ENCODE measurements around the gene MAP3K8. TPM values are rescaled to one million over a fixed set of nuclear protein-coding genes. Genes with fewer than 3 reads are reported as not detected.

Gene MAP3K8
- total and polyA plus RNA-seq, 4 donors, result 37.0 to 77.9 (median 50.5) TPM

DNA sequence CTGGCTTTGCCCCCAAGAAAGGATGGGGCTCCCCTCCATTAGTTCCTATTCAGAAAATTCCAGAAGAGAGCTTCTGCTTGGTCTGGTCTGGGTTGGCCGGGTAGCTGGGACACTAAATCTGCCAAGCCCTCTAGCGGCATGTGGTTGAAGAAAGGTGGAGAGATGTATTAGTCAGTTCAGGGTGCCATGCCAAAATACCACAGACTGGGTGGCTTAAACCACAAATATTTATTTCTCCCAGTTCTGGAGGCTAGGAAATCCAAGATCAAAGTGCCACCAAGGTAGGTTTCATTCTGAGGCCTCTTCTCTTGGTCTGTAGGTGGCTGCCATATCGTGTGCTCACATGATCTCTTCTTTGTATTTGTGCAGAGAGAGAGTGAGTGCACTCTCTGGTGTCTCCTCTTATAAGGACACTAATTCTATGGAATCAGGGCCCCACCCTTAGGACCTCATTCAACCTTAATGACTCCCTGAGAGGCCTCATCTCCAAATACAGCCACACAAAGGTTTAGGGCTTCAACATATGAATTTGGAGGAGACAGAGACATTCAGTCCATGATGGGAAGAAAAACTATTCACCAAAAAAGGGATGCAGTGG is 46.2 kb upstream of the MAP3K8 start:
- TF ChIP-seq, protein P1, sequence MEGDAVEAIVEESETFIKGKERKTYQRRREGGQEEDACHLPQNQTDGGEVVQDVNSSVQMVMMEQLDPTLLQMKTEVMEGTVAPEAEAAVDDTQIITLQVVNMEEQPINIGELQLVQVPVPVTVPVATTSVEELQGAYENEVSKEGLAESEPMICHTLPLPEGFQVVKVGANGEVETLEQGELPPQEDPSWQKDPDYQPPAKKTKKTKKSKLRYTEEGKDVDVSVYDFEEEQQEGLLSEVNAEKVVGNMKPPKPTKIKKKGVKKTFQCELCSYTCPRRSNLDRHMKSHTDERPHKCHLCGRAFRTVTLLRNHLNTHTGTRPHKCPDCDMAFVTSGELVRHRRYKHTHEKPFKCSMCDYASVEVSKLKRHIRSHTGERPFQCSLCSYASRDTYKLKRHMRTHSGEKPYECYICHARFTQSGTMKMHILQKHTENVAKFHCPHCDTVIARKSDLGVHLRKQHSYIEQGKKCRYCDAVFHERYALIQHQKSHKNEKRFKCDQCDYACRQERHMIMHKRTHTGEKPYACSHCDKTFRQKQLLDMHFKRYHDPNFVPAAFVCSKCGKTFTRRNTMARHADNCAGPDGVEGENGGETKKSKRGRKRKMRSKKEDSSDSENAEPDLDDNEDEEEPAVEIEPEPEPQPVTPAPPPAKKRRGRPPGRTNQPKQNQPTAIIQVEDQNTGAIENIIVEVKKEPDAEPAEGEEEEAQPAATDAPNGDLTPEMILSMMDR (IDR thresholded peaks at IDR 0.05; ENCODE audit: control extremely low read depth, extremely low read depth), result no peak
- Histone ChIP-seq H3K27ac (ENCODE audit: low read depth in 1 of 2, low read length in 1 of 2) (no peak overlapping the region), H3K27me3 (ENCODE audit: control insufficient read depth in 3 of 3, insufficient read depth in 3 of 3, low read length in 2 of 3) (no peaks in the 10 kb centered on the region)

GRCh38 chr10:30389543-30389942 is 44.4 kb upstream of the MAP3K8 start:
- DNase-seq, result peak in 1 of 3 donors; percentile 32
- Histone ChIP-seq H3K4me1 (ENCODE audit: control insufficient read depth in 5 of 5, insufficient read depth in 5 of 5, low read length in 5 of 5) (peaks cover 0 to 19% (median 5%) of the 10 kb centered on the region in 5 donors), H3K9ac (ENCODE audit: insufficient read depth in 1 of 2, low read length in 2 of 2) (no peak overlapping the region), H3K9me3 (ENCODE audit: control insufficient read depth in 4 of 4, insufficient read depth in 3 of 4, low read length in 3 of 4) (no peaks in the 10 kb centered on the region), H3K27me3 (ENCODE audit: control insufficient read depth in 3 of 3, insufficient read depth in 3 of 3, low read length in 2 of 3) (no peaks in the 10 kb centered on the region), H3K27ac (ENCODE audit: low read depth in 1 of 2, low read length in 1 of 2) (no peak overlapping the region), H3K36me3 (ENCODE audit: control insufficient read depth in 4 of 4, insufficient read depth in 4 of 4, low read length in 4 of 4) (no peaks in the 10 kb centered on the region), H3K4me3 (no peak overlapping the region)
- 49 to 51% methylated on average over 1 of the region's 1 CpG for WGBS, 2 donors
- TF ChIP-seq, protein P1 (IDR thresholded peaks at IDR 0.05; ENCODE audit: control extremely low read depth, extremely low read depth), result no peak
- no peak for ATAC-seq (ENCODE audit: insufficient read depth, low FRiP score)

More for the DNA sequence above, 46.2 kb upstream of the MAP3K8 start:
- Histone ChIP-seq H3K4me3 (no peak overlapping the region), H3K9ac (ENCODE audit: insufficient read depth in 1 of 2, low read length in 2 of 2) (no peak overlapping the region), H3K36me3 (ENCODE audit: control insufficient read depth in 4 of 4, insufficient read depth in 4 of 4, low read length in 4 of 4) (no peaks in the 10 kb centered on the region), H3K9me3 (ENCODE audit: control insufficient read depth in 4 of 4, insufficient read depth in 3 of 4, low read length in 3 of 4) (no peaks in the 10 kb centered on the region), H3K4me1 (ENCODE audit: control insufficient read depth in 5 of 5, insufficient read depth in 5 of 5, low read length in 5 of 5) (peaks cover 3 to 33% (median 6%) of the 10 kb centered on the region in 5 donors)
- ATAC-seq (ENCODE audit: insufficient read depth, low FRiP score) (no peak), DNase-seq (no peak)
- WGBS, 2 donors, result 89 to 90% methylated on average over 3 of the region's 3 CpGs

DNA sequence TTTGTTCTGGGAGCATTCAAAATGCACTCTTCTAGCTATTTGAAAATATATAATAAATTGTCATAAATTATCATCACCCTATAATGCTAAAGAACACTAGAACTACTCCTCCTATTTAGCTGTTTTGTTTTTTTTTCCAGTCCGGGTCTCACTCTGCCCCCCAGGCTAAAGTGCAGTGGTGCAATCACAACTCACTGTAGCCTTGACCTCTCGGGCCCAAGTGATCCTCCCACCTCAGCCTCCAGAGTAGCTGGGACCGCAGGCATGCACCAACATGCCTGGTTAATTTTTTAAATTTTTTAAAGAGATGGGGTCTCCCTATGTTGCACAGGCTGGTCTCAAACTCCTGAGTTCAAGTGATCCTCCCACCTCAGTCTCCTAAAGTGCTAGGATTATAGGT is 43.8 kb upstream of the MAP3K8 start:
- Histone ChIP-seq H3K4me3 (no peak overlapping the region), H3K9me3 (ENCODE audit: control insufficient read depth in 4 of 4, insufficient read depth in 3 of 4, low read length in 3 of 4) (no peaks in the 10 kb centered on the region), H3K36me3 (ENCODE audit: control insufficient read depth in 4 of 4, insufficient read depth in 4 of 4, low read length in 4 of 4) (no peaks in the 10 kb centered on the region), H3K4me1 (ENCODE audit: control insufficient read depth in 5 of 5, insufficient read depth in 5 of 5, low read length in 5 of 5) (peaks cover 0 to 12% (median 0%) of the 10 kb centered on the region in 5 donors), H3K27ac (ENCODE audit: low read depth in 1 of 2, low read length in 1 of 2) (no peak overlapping the region), H3K27me3 (ENCODE audit: control insufficient read depth in 3 of 3, insufficient read depth in 3 of 3, low read length in 2 of 3) (no peaks in the 10 kb centered on the region), H3K9ac (ENCODE audit: insufficient read depth in 1 of 2, low read length in 2 of 2) (no peak overlapping the region)
- 89 to 90% methylated on average over 3 of the region's 3 CpGs for WGBS, 2 donors
- DNase-seq (no peak), ATAC-seq (ENCODE audit: insufficient read depth, low FRiP score) (no peak)
- TF ChIP-seq, protein P1 (IDR thresholded peaks at IDR 0.05; ENCODE audit: control extremely low read depth, extremely low read depth), result no peak

DNA sequence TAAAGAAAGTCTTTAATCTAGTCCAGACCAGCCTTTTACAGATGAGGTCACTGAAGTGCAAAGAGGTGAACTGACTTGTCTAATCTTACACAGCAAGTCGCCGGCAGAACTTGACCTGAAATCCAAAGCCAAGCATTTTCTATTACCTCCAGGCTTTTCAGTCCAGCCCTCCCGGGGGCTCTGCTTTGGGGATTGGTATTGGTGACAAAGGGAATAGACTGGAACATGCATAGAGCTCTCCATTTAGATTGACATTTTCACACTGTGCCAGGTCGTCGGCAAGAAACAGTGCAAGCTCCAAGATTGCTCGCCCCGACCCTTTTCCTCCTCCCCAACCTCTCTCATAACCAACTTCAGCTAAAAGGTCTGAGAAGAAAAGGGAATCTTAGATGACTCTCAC is 42.7 kb upstream of the MAP3K8 start:
- TF ChIP-seq, protein P1 (IDR thresholded peaks at IDR 0.05; ENCODE audit: control extremely low read depth, extremely low read depth), result no peak
- peaks cover 0 to 12% (median 0%) of the 10 kb centered on the region in 5 donors for H3K4me1 ChIP-seq (ENCODE audit: control insufficient read depth in 5 of 5, insufficient read depth in 5 of 5, low read length in 5 of 5)
- H3K27me3 ChIP-seq (ENCODE audit: control insufficient read depth in 3 of 3, insufficient read depth in 3 of 3, low read length in 2 of 3), result no peaks in the 10 kb centered on the region
- no peak overlapping the region for H3K9ac ChIP-seq (ENCODE audit: insufficient read depth in 1 of 2, low read length in 2 of 2)
- H3K36me3 ChIP-seq (ENCODE audit: control insufficient read depth in 4 of 4, insufficient read depth in 4 of 4, low read length in 4 of 4), result no peaks in the 10 kb centered on the region
- DNase-seq, result no peak
- H3K27ac ChIP-seq (ENCODE audit: low read depth in 1 of 2, low read length in 1 of 2), result no peak overlapping the region
- no peak for ATAC-seq (ENCODE audit: insufficient read depth, low FRiP score)
- H3K4me3 ChIP-seq, result no peak overlapping the region
- WGBS, 2 donors, result 89 to 93% methylated on average over 7 of the region's 7 CpGs
- H3K9me3 ChIP-seq (ENCODE audit: control insufficient read depth in 4 of 4, insufficient read depth in 3 of 4, low read length in 3 of 4), result no peaks in the 10 kb centered on the region
